ENCODE results near the gene POU4F2. TPM values are rescaled to one million over a fixed set of nuclear protein-coding genes. Genes with fewer than 3 reads are reported as not detected.
"Not testable (repeated sequence)": the region's sequence is repeated elsewhere in the genome, so short reads cannot be mapped to it uniquely, and the experiment has no call there.

POU4F2 gene
- total RNA-seq, 1 donor from 2014 or later: 0.14 TPM

DNA sequence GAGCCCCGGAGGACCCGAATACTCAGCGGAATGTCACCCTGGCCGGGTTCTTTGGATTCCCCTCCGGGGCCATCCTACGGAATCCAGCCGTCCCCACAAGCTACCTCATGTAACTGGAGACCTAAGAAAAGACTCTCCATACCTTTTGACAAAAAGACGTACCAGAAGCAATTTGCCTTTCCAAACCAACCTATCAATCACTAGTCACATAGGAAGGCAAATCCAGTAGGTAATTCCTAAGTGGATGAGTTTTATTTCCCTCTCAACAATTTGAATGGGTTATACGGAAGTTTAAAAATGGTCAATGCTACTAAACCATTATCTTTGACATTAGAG, 16.8 kb downstream of the POU4F2 start:
- H3K4me1 Mint-ChIP-seq: peaks cover 12% of the 10 kb centered on the region
- H3K9me3 Mint-ChIP-seq: no peaks in the 10 kb centered on the region
- H3K36me3 Mint-ChIP-seq (ENCODE audit: low read depth): no peaks in the 10 kb centered on the region
- TF ChIP-seq, protein P1, sequence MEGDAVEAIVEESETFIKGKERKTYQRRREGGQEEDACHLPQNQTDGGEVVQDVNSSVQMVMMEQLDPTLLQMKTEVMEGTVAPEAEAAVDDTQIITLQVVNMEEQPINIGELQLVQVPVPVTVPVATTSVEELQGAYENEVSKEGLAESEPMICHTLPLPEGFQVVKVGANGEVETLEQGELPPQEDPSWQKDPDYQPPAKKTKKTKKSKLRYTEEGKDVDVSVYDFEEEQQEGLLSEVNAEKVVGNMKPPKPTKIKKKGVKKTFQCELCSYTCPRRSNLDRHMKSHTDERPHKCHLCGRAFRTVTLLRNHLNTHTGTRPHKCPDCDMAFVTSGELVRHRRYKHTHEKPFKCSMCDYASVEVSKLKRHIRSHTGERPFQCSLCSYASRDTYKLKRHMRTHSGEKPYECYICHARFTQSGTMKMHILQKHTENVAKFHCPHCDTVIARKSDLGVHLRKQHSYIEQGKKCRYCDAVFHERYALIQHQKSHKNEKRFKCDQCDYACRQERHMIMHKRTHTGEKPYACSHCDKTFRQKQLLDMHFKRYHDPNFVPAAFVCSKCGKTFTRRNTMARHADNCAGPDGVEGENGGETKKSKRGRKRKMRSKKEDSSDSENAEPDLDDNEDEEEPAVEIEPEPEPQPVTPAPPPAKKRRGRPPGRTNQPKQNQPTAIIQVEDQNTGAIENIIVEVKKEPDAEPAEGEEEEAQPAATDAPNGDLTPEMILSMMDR (conservative IDR thresholded peaks at IDR 0.05): no peak
- peaks cover 91% of the 10 kb centered on the region for H3K27me3 Mint-ChIP-seq (ENCODE audit: low read depth)
- no peak for DNase-seq (ENCODE audit: low read depth, low spot score)
- no peak overlapping the region for H3K27ac Mint-ChIP-seq (ENCODE audit: unreplicated experiment)
- H3K4me3 Mint-ChIP-seq: peak overlapping the region; percentile 17

DNA sequence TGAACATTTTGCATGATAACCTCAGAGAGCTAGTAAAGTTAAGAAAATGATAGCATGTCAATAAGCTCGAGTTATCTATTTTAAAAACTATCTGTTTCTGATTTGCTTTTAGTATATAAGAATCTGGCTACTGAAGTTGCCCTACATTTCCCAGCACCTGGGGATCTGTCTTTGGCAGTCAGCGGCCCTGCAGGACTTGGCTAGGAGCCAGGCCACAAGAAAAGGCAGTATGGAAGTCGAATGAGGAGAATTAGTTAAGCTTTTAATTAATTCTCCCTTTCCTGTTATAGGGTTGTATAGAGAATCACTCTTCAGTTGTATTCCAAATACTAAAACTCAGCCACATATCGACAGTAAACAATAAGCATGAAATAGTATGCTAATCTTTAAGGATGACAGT, 22.7 kb downstream of the POU4F2 start:
- Mint-ChIP-seq H3K9me3 (peaks cover 3% of the 10 kb centered on the region), H3K4me3 (no peak overlapping the region), H3K27ac (ENCODE audit: unreplicated experiment) (no peak overlapping the region), H3K36me3 (ENCODE audit: low read depth) (peaks cover 3% of the 10 kb centered on the region), H3K27me3 (ENCODE audit: low read depth) (peaks cover 55% of the 10 kb centered on the region), H3K4me1 (peaks cover 4% of the 10 kb centered on the region)
- TF ChIP-seq, protein P1 (conservative IDR thresholded peaks at IDR 0.05): no peak
- DNase-seq (ENCODE audit: low read depth, low spot score): no peak

DNA sequence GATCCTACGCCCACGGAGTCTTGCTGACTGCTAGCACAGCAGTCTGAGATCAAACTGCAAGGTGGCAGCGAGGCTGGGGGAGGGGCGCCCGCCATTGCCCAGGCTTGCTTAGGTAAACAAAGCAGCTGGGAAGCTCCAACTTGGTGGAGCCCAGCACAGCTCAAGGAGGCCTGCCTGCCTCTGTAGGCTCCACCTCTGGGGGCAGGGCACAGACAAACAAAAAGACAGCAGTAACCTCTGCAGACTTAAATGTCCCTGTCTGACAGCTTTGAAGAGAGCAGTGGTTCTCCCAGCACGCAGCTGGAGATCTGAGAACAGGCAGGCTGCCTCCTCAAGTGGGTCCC, 25.2 kb downstream of the POU4F2 start:
- not testable (repeated sequence) for H3K27ac Mint-ChIP-seq (ENCODE audit: unreplicated experiment); H3K4me1 Mint-ChIP-seq; H3K9me3 Mint-ChIP-seq; H3K36me3 Mint-ChIP-seq (ENCODE audit: low read depth); DNase-seq (ENCODE audit: low read depth, low spot score)
- Mint-ChIP-seq H3K4me3 (peak overlapping the region; percentile 62), H3K27me3 (ENCODE audit: low read depth) (peaks cover 33% of the 10 kb centered on the region)

DNA sequence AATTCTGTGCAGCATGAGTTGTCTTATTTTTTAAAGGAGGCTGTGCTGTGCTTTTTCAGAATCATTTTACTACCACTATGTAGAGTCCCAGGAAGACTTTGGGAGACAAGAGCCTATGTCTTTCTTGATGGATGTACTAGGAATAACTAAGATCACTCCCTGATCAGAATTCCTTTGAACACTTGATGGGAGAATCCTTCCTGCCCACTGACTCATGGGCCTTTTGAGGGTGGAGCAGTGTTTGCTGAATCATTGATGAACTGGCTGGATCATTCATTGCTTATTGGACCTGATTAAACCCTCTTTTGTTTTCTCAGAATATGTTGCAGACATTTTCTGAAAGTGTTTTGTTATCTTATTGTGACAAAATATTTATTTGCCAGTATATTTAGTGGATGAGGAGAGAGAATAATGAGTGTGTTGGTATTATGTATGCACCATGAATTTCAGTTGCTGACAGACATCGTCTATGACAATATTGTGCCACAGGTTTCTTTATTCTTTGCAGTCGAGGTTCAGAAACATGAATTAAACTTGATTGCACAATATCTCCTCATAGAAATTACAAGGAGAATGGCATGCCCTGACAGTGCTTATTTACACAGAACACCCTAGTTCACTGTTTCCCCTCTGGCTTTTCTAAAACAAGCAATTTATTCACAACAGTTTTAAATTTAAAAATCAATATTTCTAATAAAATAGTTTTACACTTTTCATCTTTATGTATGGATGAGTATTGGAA, 36.3 kb downstream of the POU4F2 start:
- Mint-ChIP-seq H3K36me3 (ENCODE audit: low read depth) (no peaks in the 10 kb centered on the region), H3K9me3 (peaks cover 6% of the 10 kb centered on the region), H3K27me3 (ENCODE audit: low read depth) (peaks cover 41% of the 10 kb centered on the region)

More for the DNA sequence above, 36.3 kb downstream of the POU4F2 start:
- DNase-seq (ENCODE audit: low read depth, low spot score): no peak
- H3K4me3 Mint-ChIP-seq: no peak overlapping the region
- TF ChIP-seq, protein P1 (conservative IDR thresholded peaks at IDR 0.05): no peak
- H3K4me1 Mint-ChIP-seq: no peaks in the 10 kb centered on the region
- no peak overlapping the region for H3K27ac Mint-ChIP-seq (ENCODE audit: unreplicated experiment)

Other genes starting within 250 kb of the POU4F2 start
- gene SLC10A7, start 117.0 kb upstream of the POU4F2 start, total RNA-seq: 10.6 and 10.7 TPM in 2 replicates